Hematopoietic multipotent progenitor cell treated with erythropoietin and hydrocortisone succinate and interleukin-3 and kit ligand, for 4 days (in vitro differentiated cells): ENCODE measurements around the gene SFSWAP.
"Not testable (repeated sequence)": the region's sequence is repeated elsewhere in the genome, so short reads cannot be mapped to it uniquely, and the experiment has no call there.

Experiments
- DNase-seq: peaks from one replicate; pipeline ENCODE4 v3.0.0-alpha.2; 2015

Gene SFSWAP

DNA sequence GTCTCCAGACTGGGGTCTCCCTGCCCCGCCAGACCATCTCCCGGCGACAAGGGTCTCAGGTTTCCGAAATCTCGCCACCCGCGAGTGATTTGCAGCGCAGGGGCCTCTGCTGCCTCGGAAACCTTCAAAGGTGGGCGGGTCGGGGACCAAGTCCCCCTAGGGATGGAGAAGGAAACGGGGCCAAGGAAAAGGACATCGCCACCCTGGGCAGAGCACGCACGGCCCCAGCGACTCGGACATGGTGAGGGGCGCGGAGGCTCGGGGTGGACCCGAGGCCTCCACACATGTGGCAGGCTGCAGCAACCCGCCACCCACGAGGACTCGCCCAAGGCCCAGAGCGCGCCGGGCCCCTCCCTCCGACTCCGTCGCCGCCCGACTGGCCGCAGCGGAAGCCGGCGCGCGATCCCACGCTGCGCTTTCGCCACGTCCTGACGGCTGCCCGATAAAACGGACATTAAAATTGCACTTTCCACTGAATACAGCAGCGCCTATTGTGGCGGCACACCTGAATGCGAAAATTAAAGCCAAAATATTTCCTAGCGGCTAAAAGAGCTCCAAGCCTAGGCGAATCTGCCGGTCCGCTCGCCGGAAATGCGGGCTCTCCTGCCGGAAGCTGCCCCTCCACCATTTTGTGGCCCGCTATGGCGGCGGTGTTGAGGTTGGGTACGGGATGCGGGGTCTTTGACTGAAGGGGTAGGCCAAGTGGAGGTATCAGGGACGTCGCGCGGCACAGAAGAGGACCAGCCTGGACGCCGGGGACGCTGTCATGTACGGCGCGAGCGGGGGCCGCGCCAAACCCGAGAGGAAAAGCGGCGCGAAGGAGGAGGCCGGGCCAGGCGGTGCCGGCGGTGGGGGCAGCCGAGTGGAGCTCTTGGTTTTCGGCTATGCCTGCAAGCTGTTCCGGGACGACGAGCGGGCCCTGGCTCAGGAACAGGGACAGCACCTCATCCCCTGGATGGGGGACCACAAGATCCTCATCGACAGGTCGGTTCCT lies at the start of gene SFSWAP:
Gene SFSWAP (plus strand): TSS at position 627 of the 994 bp plus-strand sequence. CDS start 140 bp downstream, at position 767.
- peak; percentile 91 for DNase-seq

GRCh38 chr12:131661170-131661985 lies 49.5 kb upstream of the SFSWAP start:
- not testable (repeated sequence) for DNase-seq

GRCh38 chr12:131661986-131662288 lies 49.0 kb upstream of the SFSWAP start:
- DNase-seq: not testable (repeated sequence)

DNA sequence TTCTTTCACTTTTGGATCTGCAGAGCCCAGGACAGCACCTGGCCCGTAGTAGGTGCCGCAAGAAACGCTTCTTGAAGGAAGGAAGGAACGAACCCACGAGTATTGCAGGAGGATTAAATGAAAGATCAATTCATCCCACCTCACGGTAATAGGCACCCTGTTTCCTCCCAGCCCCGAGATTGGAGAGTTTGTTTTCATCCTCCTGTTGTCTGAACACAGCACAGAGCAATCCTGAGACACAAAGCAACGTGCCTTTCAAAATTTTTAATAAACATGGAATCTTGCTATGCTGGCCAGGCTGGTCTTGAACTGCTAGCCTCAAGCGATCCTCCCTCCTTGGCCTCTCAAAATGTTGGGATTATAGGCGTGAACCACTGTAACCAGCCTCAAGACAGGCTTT lies 48.5 kb upstream of the SFSWAP start:
- not testable (repeated sequence) for DNase-seq

DNA sequence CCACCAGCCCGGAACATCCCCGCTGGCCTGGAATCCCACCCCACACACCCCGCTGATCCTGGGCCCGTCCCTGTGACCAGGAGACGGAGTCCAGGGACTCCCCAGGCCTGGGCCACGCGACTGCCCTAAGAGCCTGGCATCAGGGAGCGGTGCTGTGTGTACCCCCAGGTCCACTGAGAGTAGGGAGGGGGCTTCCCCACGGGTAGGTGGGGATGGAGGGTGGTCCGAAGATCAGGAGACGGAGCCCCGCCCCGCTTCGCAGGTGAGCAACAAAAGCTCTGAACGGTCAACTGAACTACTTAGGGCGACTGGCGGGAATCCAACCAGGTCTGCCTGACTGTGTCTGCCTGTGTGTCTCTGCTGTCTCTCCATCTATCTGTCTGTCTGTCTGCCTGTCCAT lies 45.2 kb upstream of the SFSWAP start:
- DNase-seq: not testable (repeated sequence)

DNA sequence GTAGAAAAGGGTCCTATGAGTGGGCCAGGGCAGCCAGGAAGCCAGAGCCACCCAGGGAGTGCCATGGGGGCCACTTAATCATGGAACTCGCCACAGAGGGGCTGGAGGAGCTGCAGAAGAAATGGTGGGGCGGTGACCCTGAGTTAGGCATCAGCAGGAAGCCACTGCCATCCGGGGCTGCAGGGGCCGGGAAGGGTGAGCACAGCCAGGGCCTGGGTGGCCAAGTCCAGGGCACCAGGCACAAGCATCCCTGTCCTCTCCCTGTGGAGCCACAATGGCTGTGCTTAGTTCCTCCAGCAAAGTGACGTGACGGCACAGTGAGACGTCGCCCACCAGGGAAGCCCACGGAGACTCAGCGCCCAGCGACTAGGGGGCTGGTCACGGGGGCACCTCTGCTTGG lies 44.4 kb upstream of the SFSWAP start:
- DNase-seq: not testable (repeated sequence)

- peak; percentile 57 for DNase-seq
Observed at GRCh38 chr12:131666978-131667601, 43.8 kb upstream of the SFSWAP start.

- DNase-seq: no peak
Observed at GRCh38 chr12:131671276-131671675, 39.6 kb upstream of the SFSWAP start.

DNA sequence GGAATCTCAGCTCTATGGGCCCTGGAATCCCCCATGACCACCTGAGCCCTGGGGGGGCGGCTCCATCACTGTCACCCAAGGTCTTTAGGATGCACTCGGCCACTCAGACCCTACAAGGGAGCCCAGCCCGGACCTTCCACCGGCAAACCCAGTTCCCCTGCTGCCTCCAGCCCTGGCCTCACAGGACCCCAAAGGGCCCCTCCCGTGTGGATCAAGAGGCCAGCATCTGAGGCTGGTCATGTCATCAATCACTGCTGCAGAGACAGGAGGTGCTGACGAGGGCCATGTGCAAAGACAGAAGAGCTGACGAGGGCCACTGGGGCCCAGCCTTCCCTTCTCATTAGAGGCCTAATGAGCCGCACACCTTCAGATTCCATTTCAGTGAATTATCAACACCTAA lies 39.0 kb upstream of the SFSWAP start:
- DNase-seq: no peak

DNA sequence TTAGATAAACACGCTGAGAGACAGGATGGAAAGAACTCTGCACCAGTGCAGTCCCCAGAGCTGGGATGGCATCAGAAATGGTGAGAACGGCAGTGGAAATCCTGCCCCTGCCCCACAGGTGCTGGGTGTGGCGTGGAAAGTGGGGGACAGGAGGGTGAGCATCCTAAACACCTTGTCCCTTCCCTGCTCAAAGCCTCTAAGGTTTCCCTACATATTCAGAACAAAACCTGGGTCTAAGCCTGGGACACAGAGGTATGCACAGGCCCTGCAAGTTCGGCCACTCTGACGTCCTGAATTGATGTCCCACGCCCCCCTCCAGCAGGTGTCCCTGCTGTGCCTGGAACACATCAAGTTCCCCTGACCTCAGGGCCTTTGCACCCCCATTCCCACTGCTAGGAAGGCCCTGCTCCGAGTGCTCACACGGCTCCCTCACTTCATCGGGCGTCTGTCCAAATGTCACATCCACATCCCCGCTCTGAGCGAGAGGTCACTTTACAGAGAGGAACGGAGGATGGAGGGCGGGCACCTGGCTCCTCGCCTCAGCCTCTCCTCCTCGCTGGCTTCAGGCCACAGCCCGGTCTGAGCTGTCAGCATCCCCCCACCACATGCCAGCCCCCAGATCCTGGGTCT lies 38.5 kb upstream of the SFSWAP start:
- DNase-seq: no peak

DNA sequence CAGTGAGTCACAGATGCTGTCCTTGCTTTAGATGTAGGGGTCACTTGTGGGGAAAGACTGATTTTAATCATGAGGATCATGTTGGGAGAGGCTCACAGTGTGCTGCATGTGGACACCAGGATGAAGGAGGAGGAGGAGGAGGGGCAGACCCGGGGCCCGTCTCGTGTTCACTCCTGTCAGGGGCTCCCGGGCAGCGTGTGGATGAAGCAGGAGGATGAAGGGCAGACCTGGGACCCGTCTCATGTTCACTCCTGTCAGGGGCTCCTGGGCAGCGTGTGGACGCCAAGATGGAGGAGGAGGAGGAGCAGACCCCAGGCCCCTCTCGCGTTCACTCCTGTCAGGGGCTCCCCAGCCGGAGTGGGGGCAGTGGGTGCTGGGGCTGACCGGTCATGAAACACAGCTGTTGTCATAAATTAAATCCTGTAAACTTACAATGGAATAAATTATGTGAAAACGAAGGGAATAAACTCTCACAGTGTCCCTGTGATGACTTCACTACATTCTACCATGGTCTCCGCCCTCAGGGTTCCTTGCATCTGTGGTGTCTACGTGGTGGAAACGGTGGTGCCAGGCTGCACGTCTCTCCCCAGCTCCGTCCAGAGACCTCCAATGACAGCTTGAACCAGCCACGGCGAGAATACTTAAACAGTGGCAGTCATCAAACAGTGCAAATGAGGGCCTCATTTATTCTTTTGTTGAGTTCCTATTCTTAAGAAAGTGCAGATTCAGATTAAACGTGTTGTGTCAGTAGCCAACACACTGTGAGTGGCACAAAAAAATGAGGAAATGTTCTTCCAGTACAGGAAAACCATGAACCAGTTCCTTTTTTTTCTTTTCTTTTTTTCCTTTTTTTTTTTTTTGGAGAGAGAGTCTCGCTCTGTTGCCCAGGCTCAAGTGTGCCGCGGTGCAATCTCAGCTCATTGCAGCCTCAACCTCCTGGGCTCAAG lies 37.7 kb upstream of the SFSWAP start:
- DNase-seq: no peak

GRCh38 chr12:131673888-131674257 lies 37.0 kb upstream of the SFSWAP start:
- DNase-seq: no peak

DNA sequence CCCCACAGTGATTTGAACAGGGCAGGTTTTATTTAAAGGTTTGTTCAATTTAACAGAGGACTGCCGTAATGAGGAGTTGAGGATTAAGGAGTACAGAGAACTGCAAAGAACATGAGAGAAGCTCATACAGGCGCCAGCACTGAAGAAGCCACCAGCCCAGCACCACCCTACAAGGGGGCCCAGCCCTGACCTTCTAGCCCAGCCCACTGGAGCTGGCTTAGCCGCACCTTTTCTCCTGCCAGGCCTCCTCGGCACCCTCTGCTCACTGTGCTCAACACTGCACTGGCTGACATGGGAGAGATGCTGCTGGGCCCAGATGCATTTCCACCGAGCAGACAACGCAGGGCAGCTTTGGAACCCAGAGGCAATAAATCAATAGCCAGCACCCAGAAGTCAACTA lies 36.5 kb upstream of the SFSWAP start:
- peak; percentile 19 for DNase-seq

- DNase-seq: no peak
Observed at GRCh38 chr12:131675126-131676080, 35.5 kb upstream of the SFSWAP start.

DNA sequence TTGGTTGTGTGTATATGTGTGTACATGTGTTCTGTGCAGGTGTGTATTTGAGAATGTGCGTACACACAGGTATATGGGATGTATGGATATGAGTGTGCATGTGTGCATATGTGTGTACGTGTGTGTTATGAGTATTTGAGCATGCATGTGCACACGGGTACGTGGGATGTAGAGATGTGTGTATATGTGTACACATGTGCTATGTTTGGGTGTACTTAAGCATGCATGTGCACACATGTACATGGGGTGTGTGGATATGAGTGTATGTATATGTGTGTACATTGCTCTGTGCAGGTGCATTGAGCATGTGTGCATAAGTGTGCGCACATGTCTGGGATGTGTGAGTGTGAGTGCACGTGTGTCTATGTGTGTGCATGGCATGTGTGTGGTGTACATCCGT lies 34.3 kb upstream of the SFSWAP start:
- no peak for DNase-seq

GRCh38 chr12:131677067-131677466 lies 33.8 kb upstream of the SFSWAP start:
- not testable (repeated sequence) for DNase-seq

GRCh38 chr12:131677699-131678098 lies 33.2 kb upstream of the SFSWAP start:
- no peak for DNase-seq

DNA sequence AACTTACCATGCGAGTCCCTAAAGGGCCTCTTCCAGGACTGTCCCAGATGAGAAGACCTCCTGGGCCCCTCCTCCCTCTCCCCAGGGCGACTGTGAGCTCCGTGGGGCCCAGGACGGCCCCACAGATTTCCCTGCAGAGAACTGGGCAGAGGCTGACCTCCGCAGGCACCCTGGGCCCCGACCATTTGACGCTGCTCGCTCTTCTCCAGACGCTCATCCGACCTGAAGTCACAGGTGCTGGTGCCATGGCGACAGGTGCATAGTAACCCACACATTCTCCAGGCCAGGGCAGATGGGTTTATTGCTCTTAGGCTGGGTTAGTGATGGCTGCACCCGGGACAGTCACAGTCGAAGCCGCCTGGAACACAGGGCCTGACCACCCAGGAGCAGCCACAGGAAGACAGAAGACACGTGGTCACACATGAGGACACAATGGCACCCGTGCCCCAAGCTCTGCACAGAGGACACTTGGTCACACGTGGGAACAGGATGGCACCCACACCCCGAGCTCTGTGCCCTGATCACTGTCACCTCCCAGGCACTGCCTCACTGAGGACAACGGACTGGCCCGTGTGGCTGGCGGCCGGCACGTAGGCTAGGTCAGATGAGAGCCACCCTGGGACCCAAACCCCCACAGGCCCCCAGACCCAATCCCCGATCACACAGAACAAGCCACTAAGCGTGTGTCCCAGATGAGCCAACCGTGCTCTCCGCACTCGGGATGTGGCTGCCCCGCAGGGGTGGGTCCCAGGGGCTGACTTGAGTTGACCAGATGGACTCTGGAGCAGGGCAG lies 32.3 kb upstream of the SFSWAP start:
- DNase-seq: not testable (repeated sequence)

DNA sequence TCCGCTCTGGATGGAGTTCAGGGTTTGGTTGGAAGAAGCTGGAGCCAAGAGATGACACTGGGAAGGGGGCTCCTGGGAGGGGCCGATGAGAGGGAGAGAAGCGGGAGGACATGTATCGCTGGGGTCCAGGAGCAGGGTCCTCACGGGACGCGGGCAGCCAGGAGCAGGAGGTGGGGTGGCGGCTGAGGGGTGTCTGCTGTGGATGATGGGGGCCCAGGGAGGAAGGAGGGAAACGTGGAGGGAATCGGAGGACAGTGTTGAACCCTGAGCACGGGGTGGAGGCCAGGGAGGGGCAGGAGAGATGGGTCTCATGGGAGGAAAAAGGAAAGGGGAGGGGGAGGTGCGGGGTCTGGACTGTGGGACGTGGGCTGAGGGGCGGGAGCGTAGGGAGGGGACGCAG lies 31.7 kb upstream of the SFSWAP start:
- DNase-seq: not testable (repeated sequence)

- not testable (repeated sequence) for DNase-seq
Observed at GRCh38 chr12:131679816-131680215, 31.1 kb upstream of the SFSWAP start.
